ENCODE measurements around the gene FARP2. TPM values are rescaled to one million over a fixed set of nuclear protein-coding genes. Genes with fewer than 3 reads are reported as not detected.

Gene FARP2
- total and polyA plus RNA-seq, 2 of the 13 experiments (the other 11 are each of a cell fraction or from before 2014, with no cell fraction given) = 28.0 to 45.4 TPM

DNA sequence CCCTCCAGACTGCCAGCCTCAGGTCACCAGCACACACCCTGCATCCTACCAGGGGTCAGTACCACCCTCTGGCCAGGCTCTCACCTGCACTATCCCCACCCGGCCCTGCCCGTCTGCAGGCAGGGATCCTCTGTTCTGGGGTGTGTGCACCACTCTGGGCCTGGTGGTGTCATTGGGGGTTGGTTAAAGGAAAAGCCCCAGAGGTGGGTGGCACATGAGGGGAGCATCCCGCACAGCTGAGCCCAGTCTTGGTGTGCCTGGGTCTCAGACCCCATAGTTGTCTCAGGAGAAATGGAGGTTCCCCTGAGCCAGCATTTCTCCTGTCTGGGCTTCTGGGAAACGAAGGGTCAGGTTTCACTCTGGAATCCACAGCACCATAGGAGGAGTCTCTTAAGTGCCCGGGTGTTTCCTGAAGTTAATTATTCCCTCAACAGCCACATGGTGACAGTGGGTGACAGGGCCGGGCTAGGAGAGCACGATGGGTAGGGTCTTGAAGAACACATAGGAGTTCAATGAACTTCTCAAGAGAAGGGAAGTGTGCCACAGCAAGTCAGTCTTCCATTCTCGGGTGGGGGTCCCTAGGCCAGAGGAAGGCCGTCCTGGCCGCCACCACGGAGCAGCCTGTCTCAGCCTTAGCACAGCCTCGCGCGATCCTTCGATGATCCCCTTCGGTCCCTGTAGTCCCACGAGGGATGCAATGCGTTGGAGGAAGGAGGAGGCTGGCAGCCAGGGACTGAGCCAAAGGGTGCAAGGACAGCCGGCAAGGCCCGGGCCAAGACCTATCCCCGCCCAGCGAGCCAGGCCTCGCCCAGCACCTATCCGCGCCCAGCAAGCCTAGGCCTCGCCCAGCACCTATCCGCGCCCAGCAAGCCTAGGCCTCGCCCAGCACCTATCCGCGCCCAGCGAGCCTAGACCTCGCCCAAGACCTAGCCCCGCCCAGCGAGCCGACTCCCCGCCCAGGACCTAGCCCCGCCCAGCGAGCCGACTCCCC lies 1.1 kb upstream of the FARP2 start (continued):
- TF ChIP-seq, protein P1, sequence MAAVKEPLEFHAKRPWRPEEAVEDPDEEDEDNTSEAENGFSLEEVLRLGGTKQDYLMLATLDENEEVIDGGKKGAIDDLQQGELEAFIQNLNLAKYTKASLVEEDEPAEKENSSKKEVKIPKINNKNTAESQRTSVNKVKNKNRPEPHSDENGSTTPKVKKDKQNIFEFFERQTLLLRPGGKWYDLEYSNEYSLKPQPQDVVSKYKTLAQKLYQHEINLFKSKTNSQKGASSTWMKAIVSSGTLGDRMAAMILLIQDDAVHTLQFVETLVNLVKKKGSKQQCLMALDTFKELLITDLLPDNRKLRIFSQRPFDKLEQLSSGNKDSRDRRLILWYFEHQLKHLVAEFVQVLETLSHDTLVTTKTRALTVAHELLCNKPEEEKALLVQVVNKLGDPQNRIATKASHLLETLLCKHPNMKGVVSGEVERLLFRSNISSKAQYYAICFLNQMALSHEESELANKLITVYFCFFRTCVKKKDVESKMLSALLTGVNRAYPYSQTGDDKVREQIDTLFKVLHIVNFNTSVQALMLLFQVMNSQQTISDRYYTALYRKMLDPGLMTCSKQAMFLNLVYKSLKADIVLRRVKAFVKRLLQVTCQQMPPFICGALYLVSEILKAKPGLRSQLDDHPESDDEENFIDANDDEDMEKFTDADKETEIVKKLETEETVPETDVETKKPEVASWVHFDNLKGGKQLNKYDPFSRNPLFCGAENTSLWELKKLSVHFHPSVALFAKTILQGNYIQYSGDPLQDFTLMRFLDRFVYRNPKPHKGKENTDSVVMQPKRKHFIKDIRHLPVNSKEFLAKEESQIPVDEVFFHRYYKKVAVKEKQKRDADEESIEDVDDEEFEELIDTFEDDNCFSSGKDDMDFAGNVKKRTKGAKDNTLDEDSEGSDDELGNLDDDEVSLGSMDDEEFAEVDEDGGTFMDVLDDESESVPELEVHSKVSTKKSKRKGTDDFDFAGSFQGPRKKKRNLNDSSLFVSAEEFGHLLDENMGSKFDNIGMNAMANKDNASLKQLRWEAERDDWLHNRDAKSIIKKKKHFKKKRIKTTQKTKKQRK (IDR thresholded peaks at IDR 0.05; ENCODE audit: low read length) = no peak
- no peak for TF ChIP-seq TCF12 (IDR thresholded peaks at IDR 0.05)
- TF ChIP-seq TCF12 (CRISPR knock-in tag; IDR thresholded peaks at IDR 0.05) = no peak
- no peak; the same call in 1 of the 2 replicates for TF ChIP-seq MZF1 (CRISPR knock-in tag; IDR thresholded peaks at IDR 0.05; ENCODE audit: borderline replicate concordance)
- no peak for TF ChIP-seq NR3C1 (CRISPR knock-in tag; IDR thresholded peaks at IDR 0.05)
- no peak for TF ChIP-seq ZNF644 (CRISPR knock-in tag; IDR thresholded peaks at IDR 0.05; ENCODE audit: low read depth)
- 0 out of 2 replicates have a peak, but pooled peaks have one; percentile 43 for TF ChIP-seq ZNF317 (CRISPR knock-in tag; IDR thresholded peaks at IDR 0.05)
- no peak for TF ChIP-seq ZNF841 (CRISPR knock-in tag; IDR thresholded peaks at IDR 0.05; ENCODE audit: borderline replicate concordance)
- no peak for TF ChIP-seq TBL1XR1 (IDR thresholded peaks at IDR 0.05; ENCODE audit: borderline replicate concordance, low read length, partially characterized antibody)
- no peak for TF ChIP-seq BHLHE40 (IDR thresholded peaks at IDR 0.05; ENCODE audit: low read length)
- TF ChIP-seq MAFF (IDR thresholded peaks at IDR 0.05; ENCODE audit: low read depth, low read length) = peak; percentile 61
- TF ChIP-seq JDP2 (CRISPR knock-in tag; IDR thresholded peaks at IDR 0.05; ENCODE audit: borderline replicate concordance) = no peak
- 0 out of 2 replicates have a peak, but pooled peaks have one; percentile 24 for TF ChIP-seq ZNF891 (CRISPR knock-in tag; IDR thresholded peaks at IDR 0.05)
- no peak for TF ChIP-seq MAZ (IDR thresholded peaks at IDR 0.05; ENCODE audit: borderline replicate concordance, low read depth, low read length)
- peak; percentile 40 for TF ChIP-seq MAZ (CRISPR knock-in tag; IDR thresholded peaks at IDR 0.05; ENCODE audit: low read depth)
- no peak for TF ChIP-seq IRX3 (CRISPR knock-in tag; IDR thresholded peaks at IDR 0.05; ENCODE audit: borderline replicate concordance, low read depth)
- TF ChIP-seq GTF2F1 (IDR thresholded peaks at IDR 0.05; ENCODE audit: low read length) = no peak
- TF ChIP-seq ZNF138 (CRISPR knock-in tag; IDR thresholded peaks at IDR 0.05; ENCODE audit: low read depth) = no peak
- TF ChIP-seq ZSCAN30 (CRISPR knock-in tag; IDR thresholded peaks at IDR 0.05) = no peak
- TF ChIP-seq ZC3H4 (CRISPR knock-in tag; IDR thresholded peaks at IDR 0.05; ENCODE audit: borderline replicate concordance) = no peak
- no peak for TF ChIP-seq ZBTB46 (CRISPR knock-in tag; IDR thresholded peaks at IDR 0.05; ENCODE audit: borderline replicate concordance)
- no peak for TF ChIP-seq STAT5B (CRISPR knock-in tag; IDR thresholded peaks at IDR 0.05)
- peak; percentile 92 for TF ChIP-seq SIX1 (CRISPR knock-in tag; IDR thresholded peaks at IDR 0.05; ENCODE audit: borderline replicate concordance)
- TF ChIP-seq, protein P2, sequence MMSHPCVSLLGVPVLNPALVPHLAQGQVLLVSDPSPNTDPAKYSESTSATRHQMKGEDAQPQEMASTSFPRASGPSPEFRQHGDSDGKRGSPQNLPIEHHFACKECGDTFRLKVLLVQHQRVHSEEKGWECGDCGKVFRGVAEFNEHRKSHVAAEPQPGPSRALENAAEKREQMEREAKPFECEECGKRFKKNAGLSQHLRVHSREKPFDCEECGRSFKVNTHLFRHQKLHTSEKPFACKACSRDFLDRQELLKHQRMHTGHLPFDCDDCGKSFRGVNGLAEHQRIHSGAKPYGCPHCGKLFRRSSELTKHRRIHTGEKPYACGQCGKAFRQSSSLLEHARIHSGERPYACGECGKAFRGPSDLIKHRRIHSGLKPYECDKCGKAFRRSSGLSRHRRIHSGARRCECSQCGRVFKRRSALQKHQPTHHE (CRISPR knock-in tag; IDR thresholded peaks at IDR 0.05; ENCODE audit: borderline replicate concordance) = 0 out of 2 replicates have a peak, but pooled peaks have one; percentile 62

Data from HepG2 (cell line).